Iris pigment epithelial cell (primary cell): ENCODE measurements around the gene ERC1.

ENCODE experiments used
- DNase-seq: peaks from one replicate; pipeline ENCODE4 v3.0.0-alpha.2; 2011; ENCODE audit warnings: low read depth

Gene ERC1

DNA sequence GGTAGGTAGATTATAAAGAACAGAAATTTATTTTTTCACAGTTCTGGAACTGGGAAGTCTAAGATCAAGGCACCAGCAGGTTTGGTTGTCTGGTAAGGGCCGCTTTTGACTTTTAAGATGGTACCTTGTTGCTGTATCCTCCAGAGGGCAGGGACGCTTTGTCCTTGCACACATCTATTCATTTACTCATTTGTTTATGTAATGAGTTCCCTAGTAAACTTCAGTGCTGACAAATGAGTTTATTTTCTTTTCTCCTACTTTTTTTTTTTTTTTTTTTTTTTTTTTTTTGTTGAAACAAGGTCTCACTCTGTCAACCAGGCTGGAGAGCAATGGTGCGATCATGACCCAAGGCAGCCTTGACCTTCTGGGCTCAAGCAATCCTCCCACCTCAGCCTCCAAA lies 407.6 kb downstream of the ERC1 start:
- DNase-seq = peak; percentile 64

DNA sequence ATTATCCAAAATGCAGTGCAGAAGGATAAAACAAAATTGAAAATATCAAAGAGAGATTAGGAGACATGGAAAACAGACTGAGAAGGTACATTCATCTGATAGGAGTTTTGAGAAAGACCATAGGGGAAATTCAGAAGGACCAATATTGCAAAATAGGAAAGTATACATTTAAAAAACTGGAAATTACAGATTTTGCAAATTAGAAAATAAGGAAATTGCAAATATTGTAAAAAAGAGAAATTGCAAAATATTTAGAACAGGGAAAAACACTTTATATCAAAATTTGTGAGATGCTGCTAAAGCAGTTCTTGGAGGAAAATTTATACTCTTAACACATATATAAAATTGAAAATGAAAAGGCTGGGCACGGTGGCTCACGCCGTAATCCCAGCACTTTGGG lies 410.9 kb downstream of the ERC1 start:
- no peak for DNase-seq

DNA sequence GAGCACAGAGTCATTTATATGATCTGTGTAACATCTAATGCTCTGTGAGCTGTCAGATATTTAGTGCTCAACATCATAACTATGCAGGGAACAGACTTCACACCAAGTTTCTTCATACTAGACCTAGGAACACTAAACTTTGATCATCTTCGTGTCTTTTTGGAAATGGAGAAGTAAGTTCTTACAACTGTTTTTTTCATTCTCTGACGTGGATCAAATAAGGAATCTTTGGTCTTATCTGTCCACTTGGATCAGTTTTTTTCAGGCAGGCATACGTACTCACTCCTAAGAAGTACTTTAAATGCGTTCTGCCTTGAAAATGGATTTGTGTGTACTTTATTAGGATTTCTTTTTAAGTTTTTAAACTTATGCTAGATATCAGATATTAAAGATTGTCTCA lies 412.4 kb downstream of the ERC1 start:
- DNase-seq = no peak

DNA sequence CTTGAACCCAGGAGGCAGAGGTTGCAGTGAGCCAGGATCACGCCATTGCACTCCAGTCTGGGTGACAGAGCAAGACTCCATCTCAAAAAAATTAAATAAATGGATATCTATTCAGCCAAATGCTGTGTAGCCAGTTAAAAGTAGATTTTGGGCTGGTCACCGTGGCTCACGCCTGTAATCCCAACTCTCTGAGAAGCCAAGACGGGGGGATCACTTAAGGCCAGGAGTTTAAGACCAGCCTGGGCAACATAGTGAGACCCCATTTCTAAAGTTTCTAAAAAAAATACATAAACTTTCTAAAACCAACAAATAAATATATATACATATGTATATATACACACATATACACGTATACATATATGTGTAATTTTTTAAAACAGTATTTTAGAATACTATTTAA lies 414.6 kb downstream of the ERC1 start:
- DNase-seq = no peak

DNA sequence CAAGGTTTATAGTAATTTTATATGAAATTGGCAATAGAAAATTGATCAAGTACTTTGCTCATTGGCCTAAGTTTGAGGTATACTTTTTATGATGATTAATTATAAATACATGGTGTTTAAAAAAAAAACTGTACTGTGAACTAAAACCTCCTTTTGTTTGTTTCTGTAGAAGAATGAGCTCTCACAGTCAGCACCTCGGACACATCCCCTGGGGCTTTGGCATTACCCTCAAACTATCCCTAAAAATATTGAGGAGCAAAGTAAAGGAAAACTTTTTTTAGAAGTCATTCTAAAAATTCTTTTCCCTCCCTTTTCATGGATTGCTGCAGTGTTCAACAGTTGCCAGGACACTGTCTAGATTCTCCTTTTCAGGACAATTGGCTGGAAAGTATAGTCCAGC lies 419.8 kb downstream of the ERC1 start:
- DNase-seq = no peak

DNA sequence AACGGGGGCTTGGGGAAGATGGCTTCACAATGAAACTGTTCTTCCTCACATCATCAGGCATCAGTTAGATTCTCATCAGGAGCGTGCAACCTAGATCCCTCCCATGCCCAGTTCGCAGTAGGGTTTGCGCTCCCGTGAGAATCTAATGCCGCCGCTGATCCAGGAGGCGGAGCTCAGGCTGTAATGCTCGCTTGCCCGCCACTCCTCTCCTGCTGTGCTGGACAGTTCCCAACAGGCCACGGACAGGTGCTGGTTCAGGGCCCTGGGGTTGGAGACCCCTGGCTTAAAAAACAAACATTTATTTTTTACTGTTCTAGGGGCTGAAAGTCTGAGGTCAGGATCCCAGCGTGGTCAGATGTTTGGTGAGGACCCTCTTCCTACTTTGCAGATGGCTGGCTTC lies 422.9 kb downstream of the ERC1 start:
- no peak for DNase-seq

DNA sequence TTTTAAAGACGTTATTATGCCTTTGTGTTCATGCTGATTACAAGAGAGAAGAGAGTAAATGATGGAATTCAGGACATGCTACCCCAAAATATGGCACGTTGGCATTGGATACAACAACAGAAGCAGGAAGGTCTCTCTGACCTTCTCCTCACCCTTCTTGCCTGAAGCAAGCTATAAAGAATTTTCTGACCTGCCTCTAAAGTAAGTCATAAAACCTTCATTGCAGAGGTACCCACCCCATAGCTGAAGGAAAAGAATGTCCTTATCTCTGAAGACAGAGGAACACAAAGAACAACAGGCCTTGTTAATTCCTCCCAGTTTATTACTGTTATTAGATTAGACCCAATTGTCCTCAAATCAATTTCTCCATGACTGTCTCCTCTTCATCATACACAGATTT lies 427.1 kb downstream of the ERC1 start:
- DNase-seq = peak; percentile 5

DNA sequence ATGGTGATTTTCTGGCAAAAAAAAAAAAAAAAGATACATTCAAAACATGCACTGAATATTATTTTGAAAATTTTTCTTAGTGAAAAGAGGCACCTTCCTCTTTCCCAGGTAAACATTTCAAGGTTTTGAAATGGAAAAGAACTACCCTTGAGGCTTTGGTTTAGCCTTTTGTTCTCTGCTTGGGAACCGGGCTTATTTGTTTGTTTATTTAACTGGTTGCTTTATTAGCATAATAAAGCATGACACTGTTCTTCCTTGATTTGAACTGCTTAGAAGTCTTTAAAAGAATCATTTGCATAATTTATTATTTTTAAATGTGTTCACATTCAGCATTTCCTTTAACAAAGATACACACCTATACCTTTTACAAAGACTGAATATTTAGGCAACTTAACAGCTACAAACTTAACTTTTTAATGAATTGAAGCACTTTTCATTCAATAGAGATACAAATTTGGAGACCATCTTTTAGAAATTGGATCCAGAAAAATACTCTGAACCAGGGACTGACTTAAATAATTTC lies 428.9 kb downstream of the ERC1 start:
- DNase-seq = no peak

DNA sequence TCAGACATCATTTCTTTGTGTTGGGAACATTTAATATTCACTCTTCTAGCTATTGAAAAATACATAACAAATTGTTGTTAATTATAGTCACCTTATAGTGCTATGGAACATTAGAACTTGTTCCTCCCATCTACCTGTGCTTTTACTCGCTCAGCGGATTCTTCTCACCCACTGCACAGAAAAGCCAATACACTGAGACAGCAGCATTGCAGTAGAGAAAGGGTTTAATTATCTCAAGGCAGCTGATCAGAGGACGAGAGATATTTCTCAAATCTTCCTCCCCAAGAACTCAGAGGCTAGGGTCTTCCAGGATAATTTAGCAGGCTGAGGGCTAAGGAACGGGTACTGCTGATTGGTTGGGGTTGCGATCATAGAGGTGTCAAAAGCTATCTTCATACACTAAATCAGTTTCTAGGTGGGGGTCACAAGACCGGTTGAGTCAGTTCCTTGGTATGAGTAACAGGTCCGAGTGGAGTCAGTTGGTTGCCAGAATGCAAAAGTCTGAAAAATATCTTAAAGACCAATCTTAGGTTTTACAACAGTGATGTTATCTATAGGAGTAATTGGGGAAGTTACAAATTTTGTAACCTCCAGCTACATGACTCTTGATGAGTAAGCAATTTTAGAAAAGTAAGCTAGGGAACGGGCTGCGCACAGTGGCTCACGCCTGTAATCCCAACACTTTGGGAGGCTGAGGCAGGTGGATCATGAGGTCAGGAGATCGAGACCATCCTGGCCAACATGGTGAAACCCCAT lies 430.2 kb downstream of the ERC1 start:
- DNase-seq = no peak

DNA sequence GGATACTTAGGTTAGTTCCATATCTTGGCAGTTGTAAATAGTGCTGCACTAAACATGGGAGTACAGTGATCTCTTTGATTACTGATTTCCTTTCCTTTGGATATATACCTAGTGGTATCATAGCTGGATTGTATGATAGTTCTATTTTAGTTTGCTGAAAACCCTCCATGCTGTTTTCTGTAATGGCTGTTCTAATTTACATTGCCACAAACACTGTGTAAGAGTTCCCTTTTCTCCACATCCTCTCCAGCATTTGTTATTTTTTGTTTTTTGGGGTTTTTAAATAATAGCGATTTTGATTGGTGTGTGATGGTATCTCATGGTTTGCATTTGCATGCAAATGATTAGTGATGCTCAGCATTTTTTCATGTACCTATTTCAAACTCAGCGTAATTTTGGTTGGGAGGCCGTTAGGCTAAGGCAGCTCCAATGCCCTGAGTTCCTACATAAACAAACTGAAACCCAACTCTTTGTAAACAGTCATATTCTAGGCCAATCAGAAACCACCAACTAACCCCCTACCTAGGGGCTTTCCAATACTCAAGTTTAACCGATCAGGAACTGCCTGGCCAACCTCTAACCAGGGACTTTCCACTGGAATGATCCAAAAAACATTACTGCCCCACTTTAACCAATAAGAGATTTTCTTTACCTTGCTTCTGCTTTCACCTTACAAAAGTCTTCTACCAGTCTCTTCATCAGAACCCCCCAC lies 431.7 kb downstream of the ERC1 start:
- DNase-seq = no peak

DNA sequence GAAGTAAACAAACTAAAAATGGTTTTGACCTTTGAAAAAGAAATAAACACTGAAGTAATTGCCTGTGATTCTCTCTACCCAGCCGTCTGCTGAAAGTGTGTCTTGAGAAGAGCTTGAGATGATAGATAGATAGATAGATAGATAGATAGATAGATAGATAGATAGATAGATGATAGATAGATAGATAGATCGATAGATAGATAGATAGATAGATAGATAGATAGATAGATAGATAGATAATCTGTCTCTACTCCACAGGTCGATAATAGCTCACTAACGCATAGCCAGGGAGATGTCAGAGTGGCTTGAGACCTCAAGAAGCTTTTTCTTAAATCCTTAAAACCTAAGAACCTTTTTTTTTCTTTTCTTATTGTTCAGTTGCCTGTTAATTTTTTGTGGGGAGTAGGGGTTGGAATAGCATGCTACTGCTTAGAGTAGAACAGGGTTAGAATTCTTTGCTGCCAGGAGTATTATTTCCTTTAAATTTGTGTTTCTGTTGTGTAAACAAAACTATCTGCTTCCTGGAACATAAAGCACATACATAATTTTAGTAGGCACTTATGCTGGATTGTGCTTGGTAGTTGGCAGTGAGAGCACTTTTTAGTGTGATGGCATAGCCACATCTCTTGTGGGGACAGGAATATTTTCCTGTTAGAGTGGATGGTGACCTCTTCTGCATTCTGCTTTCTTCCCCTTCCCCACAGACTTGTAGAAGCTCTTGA lies 433.8 kb downstream of the ERC1 start:
- no peak for DNase-seq

DNA sequence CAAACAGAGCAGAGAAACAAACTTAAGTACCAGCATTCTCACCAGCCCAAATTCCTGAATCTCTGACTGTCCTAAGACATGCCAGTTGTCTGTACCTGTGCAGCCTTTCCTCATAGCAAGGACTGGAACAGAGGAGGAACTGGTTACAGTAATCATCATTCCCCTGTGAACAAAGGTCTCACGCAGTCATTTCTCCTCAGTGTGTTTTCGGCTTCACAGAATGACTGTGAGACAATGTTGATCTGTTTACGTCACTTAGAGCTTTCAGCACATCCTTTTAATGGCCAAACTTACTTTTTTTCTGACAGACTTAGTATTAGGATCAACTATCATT lies 434.3 kb downstream of the ERC1 start:
- DNase-seq = no peak

DNA sequence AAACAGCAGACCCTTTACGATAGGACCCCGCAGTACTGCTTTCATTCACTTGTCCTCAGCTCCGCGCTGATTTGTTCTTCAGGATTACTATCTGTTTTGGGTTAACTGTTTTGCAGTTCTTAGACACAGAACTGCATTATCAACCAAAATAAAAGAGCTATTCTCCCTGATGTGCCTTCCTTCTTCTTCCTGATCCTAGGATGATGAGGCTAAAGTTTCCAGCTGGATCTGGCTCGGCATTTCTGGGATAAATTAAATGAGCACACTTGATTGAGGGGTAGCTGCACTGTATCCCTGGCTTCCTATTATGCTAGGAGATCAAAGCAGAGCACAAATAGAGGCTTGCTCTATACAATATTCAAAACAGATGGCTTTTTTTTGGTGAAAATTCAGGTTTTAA lies 437.6 kb downstream of the ERC1 start:
- DNase-seq = no peak

DNA sequence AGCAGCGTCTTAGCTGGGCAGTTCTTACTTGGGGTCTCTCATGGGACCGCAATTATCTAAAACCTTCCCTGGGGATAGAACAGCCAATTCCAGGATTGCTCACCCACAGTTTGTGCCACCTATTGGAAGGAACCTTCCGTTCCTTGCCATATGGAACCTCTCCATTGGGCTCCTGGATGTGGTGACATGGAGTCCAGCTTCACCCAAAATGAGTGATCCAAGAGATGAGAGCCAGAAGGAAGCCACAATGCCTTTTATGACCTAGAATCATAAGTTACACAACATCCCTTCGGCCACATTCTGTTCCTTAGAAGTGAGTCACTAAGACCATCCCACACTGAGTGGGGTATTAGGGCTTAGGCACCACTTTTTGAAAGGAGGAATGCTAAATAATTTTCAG lies 439.0 kb downstream of the ERC1 start:
- peak; percentile 77 for DNase-seq

DNA sequence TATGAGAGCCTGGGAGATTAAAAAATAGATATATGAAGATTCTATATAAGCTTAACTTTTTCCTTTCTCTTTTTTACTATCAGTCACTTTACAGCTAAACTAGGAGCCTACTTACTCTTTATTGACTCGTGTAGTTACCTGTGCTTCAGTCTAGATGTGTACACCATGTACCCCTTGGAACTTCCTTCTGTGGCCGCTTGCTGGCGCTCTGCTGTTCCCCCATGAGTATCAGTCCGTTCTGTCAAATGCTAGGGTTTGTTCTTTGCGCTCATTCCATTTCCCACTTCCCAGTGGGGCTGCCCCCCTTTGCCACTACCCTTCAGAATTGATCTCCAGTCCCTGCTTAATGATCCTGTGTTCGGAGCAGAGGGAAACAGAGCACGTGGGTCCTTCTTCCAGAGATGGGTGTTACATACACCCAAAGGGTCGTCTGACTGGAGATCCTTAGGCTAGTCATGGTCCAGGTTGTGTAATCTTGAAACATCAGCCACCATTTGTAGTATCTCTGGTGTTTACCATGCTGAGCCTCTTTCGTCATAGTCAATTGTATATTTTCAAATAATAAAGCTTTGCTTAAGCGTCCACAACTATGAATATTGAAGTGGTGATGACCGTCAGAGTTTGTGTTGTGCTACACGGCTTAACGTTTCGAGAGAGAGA lies 443.4 kb downstream of the ERC1 start:
- DNase-seq = peak; percentile 61

DNA sequence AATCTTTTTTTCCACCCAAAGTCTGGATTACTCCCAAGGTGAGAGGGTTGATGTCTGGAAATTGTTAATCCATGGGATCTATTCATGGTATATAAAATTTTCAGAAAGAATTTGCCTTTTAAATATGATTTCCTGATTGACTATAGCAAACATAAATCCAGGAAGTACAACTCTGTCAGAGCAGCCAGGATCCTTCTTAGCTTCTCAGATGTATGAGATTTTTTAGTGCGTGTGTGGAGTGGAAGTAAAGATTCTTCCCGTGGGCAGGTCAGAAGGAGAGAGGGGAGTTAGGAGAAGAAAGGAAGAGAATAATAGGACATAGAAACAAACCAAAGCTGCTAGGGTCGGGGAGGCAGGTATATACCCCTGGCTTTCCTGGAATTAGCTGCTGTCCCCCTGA lies 444.0 kb downstream of the ERC1 start:
- DNase-seq = peak; percentile 26

DNA sequence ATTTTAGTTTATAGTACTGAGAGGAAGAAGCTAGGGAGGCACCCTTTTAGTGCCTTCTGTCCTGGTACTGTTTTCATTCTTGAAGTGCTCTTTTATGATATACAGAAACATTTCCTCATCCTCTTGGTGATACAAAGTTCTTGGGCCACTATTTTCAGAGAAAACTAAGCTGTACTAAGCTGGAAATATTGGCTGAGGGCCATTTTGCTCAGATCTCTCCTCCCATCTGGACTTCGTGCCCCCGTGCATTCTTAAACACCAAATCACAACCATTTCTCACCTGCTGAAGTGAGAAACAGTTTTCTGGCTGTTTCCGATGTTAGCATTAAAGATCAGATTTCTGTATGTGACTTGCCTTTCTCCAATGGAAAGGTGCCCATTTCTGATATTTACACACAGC lies 444.4 kb downstream of the ERC1 start:
- DNase-seq = peak; percentile 77

DNA sequence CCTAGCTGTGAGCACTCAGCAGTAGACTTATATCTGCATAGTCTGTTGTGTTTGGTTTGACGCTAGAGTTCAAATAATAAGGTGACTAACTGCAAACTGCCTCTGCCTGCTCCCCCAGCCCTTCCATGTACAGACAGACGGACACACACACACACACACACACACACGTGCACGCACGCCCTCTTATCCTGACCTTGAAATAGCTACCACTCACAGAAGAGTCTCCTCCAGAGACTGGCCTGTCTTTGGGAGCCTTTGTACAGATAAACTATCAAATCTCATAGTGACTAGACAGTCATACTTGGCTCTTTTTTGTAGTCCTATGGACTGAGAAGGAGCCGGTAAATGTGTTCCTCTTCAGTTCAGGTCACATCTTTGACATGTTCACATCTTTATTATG lies 445.0 kb downstream of the ERC1 start:
- no peak for DNase-seq

DNA sequence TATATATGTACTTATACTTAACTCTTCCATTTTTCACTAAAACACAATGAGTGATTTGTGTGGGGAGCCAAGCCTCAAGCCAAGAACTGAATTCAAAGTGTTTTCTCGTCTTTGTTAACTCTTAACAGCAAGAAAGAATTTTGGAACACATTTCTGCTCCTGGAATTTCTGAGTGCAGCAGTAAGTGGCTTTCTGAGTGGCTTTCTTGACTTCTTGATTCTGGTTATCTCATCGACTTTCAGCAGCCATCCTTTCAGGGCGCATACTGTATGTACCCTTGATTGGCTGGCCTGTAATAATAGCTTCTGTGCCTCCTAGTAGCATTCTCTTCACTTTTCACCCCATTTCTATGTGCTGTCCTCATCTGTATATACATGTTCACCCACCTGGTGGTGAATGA lies 446.0 kb downstream of the ERC1 start:
- no peak for DNase-seq

DNA sequence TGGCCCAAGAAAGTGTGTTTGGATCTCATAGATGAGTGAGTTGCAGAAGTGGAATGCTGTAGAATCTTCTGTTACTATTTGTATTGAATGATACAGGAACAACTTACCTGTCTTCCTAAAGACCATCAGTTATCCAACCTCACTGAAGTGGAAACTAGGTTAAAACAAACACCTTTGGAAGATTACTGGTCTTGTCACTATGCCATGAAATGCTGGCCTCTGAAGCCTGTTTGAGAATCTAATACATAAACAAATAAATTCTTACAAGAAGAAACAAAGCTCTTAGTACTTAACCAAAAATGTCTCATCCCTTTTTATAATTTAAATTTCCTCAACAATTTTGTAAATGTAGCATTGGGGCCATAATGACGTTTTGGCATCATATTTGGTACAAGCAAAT lies 448.2 kb downstream of the ERC1 start:
- DNase-seq = no peak

DNA sequence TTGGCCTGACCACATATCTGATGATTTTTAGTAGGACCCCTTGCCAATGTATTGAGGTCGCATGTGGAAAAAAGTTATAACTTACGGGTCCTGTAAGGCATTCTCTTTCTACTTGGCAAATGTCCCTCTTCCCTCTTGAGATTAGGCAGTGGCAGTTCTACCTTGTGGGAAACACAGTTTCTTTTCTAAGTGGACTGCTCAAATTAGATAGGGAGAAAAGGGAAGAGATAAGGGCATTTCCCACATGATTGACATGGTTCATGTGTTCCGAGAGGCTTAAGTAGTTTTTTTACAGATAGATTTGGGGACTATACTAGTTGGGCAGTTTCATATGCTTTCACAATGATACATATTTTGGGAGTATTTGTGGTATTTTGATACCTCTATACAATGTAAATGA lies 448.7 kb downstream of the ERC1 start:
- DNase-seq = no peak

DNA sequence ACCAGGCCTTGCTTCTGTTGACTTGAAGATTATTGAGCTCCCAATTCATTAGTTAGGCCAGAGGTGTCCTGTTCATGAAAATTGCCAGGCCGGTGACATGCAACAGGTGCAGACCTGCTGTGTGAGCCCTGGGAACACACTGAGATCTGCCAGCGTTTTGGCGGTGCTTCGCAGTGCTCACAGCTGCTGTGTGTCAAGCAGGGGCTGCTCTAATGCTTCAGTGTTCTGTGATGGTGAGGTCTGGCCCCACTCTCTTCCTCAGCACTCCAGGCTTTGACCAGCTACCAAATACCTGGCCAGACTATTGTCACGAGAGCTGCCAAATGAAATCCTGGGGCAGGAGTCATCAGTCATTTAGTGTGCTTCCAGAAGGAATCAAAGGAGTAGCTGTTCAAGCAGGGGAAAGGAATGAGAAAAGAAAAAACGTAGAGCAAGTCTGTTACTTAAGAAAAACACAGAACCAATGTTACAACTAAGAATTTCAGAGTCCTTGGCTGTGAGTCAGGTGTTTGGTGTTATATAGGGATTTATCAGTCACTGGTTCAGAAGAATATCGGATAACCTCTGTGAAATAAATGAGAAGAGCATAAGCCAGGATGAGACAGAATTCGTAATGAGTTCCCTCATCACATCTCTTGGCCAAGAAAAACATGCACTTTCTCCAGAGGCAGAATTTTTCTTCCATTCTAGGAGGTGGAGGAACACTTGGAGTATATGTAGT lies 452.6 kb downstream of the ERC1 start:
- DNase-seq = peak; percentile 90
